Measurements from ENCODE around the gene MOB3C.
"Not testable (repeated sequence)": the region's sequence is repeated elsewhere in the genome, so short reads cannot be mapped to it uniquely, and the experiment has no call there.

The MOB3C gene

DNA sequence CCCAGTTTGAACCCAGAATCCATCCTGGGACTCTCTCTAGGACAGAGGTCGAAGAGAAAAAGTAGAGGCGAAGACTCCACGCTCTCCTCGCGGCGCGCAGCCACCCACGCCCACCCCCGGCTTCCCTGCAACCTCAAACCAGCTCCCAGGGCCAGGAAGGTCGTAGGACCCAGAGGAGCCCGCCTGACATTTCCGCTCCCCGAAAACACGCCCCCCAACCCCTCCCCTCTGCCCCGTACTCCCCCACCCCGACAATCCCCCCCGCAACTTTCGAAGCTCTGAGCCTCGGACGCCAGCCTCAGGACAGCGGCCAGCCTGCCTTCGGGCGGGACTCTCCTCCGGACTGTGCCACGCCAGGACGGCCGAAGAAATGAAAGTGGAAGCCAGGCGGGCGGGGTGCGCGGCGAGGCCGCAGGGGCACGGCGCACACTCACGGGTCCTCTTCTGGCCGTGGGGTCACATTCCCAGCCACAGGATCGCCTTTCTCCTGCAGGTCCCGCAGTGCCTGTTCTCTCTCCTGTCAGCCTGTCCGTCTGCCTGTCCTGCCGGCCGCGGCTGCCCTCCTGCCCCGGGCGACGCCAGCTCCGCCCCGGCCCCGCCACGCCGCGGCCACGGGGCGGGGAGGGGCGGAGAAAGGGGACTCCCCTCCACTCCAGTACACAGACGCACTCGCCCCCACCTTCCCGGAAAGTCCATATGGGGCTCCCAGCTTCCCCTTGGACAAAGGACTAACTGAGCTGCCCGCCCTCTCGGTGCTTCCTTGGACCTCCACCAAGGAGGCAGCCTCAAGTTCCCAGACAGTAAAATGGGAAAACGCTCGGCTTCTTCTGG, at the start of gene MOB3C:
MOB3C (minus strand) TSS at position 535 of the 831 bp plus-strand sequence. CDS start 3,490 bp downstream, outside the sequence.
- peak; percentile 34 to 50 for DNase-seq (ENCODE audit: low read depth in 2 of 2, low spot score in 1 of 2)

DNA sequence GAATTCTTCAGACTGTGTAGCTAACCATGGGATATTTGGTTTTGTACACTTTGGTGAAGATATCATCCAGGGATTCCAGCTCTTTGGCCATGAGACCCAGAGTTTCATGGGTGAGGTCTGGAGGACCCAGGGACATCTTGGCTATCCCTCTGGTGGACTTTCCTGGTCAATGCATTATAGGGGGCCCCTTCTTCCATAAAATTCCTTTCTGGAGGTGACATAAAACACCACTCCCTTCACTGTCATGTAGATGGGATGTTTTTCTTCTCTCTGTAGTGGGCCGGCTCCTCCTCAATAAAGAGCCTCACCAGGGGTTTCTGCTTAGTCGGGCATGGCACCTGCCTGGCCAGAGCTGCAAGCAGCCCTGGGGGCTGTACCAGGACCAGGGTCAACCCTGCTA, 49.4 kb upstream of the MOB3C start:
- DNase-seq (ENCODE audit: low read depth in 2 of 2, low spot score in 1 of 2): no peak

DNA sequence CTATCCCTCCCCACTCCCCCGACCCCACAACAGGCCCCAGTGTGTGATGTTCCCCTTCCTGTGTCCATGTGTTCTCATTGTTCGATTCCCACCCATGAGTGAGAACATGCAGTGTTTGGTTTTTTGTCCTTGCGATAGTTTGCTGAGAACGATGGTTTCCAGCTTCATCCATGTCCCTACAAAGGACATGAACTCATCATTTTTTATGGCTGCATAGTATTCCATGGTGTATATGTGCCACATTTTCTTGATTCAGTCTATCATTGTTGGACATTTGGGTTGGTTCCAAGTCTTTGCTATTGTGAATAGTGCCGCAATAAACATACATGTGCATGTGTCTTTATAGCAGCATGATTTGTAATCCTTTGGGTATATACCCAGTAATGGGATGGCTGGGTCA, 46.3 kb upstream of the MOB3C start:
- not testable (repeated sequence) for DNase-seq (ENCODE audit: low read depth in 2 of 2, low spot score in 1 of 2)

DNA sequence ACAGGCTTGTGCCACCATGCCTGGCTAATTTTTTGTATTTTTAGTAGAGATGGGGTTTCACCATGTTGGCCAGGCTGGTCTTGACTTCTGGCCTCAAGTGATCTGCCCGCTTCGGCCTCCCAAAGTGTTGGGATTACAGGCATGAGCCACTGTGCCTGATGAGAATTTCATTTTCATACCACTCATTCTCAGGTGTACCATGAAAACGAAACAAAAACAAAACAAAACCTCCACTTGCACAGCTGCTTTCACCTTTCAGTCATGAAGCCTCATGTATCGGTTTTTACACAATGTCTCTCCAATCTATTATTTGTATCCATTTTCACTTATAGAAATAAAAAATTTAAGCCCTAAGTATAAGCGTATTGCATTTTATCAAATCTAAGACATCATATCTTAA, 43.5 kb upstream of the MOB3C start:
- not testable (repeated sequence) for DNase-seq (ENCODE audit: low read depth in 2 of 2, low spot score in 1 of 2)

DNA sequence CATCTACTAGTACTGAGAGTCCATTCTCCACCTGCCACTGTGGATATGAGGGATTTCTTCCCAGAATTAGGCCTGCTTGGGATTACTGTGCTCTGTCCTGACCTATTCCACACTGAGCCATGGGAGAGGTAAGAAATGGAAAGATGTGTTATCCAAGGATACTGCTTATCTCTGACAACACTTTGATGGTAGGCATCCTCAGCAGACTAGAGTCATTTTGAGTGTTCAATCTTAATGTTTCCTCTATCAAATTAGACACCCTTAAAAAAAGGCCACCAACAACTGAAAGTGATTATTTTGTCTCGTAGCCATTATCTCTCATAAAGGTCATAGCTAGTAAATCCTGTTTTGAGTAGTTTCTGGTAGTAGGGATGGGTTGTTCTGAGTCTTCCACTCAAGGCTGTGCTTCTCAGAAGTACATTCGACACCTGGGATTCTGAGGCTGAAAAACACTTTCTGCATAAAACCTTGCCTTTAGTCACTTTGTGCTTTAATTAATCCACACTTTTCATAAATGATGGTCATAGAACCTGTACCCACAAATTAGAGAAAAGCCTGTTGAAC, 42.8 kb upstream of the MOB3C start:
- DNase-seq (ENCODE audit: low read depth in 2 of 2, low spot score in 1 of 2): no peak

DNA sequence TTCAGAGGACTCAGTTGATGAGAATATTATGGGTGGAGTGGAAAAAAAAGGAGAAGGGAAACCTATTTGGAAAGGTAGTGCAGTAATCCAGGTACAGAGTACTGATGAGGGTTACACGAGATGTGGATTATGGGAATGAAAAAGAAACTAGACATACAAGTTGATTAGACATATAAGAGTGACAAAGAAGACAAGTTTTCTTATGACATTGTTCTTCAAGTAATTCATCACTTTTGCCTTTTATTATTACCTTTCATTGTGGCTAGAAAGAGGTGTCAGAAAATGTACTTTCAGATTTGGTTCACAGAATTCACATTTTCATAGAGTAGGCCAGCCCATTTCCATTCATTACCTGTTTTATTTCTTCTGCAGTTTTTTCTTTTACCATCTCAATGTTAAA, 41.2 kb upstream of the MOB3C start:
- no peak for DNase-seq (ENCODE audit: low read depth in 2 of 2, low spot score in 1 of 2)

DNA sequence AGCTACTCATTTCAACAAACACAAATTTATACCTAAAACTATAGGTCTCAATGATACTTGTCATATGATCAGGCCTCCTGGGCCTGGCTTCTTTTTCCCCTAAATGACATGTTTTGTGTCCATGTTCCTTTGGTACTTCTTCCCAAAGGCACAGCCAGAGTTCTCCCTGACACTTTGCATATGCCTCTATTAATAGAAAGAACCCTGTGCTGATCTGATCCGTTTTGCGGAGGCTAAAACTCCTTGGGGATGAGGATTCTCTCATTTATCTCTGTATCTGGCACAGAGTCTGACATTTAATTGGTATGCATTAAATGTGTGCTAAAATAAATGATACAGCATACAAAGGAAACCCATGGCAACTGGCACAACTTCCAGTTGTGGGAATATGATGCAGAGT, 40.0 kb upstream of the MOB3C start:
- no peak for DNase-seq (ENCODE audit: low read depth in 2 of 2, low spot score in 1 of 2)

DNA sequence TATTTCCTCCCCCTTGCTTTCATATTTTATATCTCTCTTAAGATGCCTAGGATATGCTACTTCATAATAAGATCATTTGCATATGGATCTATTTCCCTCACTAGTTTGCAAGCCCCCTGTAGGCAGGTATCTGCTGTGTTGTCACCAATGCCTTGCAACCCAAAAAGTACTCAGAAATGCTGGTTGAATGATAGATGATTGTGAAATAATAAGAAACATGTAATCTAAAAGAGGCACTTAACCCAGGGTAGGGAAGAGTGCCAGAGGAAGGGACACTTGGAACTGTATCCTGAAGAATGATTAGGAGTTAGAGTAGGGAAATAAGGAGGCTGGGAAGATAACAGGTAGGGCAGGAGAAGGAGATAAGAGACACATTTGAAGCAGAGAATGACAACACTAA, 39.2 kb upstream of the MOB3C start:
- no peak for DNase-seq (ENCODE audit: low read depth in 2 of 2, low spot score in 1 of 2)

DNA sequence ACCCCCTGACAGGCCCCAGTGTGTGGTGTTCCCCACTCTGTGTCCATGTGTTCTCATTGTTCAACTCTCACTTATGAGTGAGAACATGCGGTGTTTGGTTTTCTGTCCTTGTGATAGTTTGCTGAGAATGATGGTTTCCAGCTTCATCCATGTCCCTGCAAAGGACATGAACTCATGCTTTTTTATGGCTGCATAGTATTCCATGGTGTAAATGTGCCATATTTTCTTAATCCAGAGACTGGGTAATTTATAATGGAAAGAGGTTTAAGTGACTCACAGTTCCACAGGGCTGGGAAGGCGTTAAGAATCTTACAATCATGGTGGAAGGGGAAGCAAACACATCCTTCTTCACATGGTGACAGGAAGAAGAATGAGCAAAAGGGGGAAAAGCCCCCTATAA, 38.1 kb upstream of the MOB3C start:
- not testable (repeated sequence) for DNase-seq (ENCODE audit: low read depth in 2 of 2, low spot score in 1 of 2)

DNA sequence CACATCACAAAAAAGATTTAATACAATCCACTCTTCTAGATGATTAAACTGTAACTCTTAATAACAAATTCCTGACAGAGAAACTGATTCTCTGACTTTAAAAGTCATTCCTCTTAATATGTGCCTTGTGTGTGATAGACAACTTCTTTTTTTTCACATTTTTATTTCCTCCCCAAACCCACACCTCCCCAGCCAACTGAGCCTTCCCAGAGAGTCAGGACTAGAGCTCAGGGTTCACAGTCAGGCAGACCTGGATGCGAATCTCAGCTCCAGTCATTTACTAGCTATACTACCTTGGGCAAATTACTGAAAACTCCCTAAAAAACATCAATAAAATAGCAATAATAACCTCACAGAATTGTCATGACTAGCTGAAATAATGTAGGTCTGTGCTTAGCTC, 37.4 kb upstream of the MOB3C start:
- no peak for DNase-seq (ENCODE audit: low read depth in 2 of 2, low spot score in 1 of 2)

DNA sequence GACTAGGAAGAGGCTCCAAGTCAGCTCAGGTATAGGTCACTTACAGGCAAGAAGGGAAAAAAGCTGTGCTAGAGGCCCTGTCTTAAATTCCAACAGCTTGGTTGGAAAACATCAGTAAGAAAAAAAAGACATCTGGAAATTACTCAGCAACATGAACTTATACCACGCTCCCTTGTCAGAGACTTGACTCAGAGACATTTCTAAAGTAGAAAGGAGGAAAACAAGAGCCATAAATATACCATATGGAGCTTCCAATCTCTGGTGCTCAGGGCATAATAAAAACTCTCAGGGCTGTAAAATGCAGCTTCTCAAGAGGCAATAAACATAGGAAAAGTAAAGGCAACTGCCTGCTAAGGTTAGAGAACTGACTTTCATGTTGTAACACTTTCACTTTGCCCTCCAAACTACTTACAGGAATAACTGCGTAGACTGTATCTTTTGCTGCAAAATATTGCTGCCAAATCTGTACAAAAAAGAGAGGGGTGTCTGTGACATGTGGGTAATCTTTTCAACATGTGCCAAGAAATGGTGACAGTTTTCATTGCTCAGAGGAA, 36.9 kb upstream of the MOB3C start:
- no peak for DNase-seq (ENCODE audit: low read depth in 2 of 2, low spot score in 1 of 2)

DNA sequence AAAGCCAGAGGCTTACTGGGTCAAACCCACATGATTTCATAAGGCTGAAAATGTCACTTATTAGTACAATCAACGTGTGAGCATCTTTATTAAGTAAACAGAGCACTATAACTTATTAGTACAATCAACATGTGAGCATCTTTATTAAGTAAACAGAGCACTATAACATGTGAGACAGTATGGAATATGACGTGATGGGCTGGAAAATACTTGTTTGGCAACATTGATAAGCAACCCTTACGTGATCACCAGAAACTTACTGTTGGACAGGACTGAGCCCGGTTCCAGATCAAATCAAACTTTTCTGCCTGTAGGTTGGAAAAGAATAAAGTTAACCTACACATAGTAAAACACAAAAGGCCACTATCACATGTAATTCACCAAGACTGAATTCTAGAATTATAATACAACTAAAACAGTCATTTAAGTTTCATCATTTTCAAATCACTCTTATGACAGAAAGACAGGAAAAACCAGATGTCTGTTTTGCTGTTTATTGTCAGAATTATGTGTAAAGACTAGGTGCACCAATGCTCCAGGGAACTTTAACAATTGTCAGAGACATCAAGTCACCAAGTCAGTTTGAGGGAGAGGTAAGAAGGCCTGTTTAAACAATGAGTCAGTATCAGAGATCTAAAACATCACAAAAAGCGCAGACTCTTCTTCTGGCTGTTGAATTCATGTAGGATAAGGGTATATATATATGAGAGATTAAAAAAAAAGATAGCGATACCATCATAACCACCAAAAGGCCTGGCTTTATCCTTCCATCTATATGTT, 35.9 kb upstream of the MOB3C start:
- DNase-seq (ENCODE audit: low read depth in 2 of 2, low spot score in 1 of 2): no peak

DNA sequence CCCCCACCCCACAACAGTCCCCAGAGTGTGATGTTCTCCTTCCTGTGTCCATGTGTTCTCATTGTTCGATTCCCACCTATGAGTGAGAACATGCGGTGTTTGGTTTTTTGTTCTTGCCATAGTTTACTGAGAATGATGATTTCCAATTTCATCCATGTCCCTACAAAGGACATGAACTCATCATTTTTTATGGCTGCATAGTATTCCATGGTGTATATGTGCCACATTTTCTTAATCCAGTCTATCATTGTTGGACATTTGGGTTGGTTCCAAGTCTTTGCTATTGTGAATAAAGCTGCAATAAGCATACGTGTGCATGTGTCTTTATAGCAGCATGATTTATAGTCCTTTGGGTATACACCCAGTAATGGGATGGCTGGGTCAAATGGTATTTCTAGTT, 34.5 kb upstream of the MOB3C start:
- DNase-seq (ENCODE audit: low read depth in 2 of 2, low spot score in 1 of 2): not testable (repeated sequence)

DNA sequence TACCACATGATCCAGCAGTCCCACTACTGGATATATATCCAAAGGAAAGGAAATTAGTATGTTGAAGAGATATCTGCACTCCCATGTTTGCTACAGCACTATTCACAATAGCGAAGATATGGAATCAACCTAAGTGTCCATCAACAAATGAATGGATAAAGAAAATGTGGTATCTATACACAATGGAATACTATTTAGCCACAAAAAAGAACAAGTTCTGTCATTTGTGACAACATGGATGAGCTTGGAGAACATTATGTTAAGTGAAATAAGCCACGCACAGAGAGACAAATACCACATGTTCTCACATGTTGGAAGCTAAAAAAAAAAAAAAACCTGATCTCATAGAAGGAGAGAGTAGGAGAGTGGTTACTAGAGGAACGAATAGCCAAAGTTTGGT, 33.9 kb upstream of the MOB3C start:
- DNase-seq (ENCODE audit: low read depth in 2 of 2, low spot score in 1 of 2): no peak

DNA sequence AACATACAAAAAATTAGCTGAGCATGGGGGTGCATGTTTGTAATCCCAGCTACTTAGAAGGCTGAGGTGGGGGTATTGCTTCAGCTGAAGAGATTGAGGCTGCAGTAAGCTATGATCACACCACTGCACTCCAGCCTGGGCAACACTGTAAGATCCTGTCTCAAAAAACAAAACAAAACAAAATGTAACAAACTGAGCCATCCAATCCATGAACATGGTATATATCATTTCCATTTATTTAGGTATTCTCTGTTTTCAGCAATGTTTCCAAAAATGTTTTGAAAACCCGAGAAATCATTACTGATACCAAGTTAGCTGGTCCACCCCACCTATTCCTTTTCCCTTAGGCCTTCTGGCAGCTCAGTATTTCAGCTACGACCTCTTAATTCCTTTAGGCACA, 33.2 kb upstream of the MOB3C start:
- no peak for DNase-seq (ENCODE audit: low read depth in 2 of 2, low spot score in 1 of 2)

DNA sequence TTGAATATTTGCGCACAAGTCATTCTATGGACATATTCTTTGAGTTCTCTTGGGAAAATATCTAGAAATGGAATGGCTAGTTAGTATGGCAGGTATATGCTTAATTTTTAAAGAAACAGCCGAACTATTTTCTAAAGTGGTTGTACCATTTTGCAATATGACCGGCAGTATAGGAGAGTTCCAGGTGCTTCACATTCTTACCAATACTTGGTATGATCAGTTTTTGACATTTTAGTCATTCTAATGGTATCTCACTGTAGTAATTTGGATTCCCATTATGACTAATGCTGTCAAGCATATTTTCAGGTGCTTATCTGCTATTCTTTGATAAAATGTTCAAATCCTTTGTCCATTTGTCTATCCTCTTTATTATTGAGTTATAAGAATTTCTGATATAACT, 31.0 kb upstream of the MOB3C start:
- DNase-seq (ENCODE audit: low read depth in 2 of 2, low spot score in 1 of 2): no peak

DNA sequence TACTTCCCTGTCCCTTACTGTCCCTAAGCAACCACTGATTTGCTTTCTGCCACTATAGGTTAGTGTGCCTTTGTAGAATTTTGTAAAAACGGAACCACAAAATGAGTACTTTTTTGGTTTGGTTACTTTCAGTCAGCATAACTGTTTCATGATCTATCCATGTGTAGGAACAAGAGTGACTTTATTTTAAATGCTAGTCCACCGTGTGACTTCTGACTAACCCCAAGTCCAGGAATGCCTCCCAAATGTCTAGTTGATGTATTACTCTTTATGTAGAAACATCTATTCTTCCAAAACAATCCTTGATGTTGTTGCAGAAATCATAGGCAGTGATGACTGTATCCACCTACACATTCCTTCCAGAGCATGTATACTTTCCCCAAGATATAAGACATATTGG, 30.2 kb upstream of the MOB3C start:
- DNase-seq (ENCODE audit: low read depth in 2 of 2, low spot score in 1 of 2): no peak

DNA sequence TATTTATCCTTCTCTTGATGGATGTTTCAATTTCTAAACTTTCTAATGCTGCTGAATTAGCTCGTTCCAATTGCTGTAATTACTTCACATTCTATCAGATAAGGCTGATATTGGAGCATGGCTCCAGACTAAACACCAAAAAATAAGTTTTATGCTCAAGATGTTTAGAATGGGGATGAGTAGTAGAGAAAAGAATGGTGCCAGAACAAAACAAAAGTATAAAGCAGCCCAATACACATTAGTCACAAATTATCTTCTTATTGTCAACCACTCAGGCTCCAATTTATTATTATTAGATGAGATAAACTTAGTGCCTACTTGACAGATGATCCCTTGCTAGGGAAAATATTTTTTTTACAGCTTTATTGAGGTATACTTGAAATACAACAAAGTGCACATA, 29.7 kb upstream of the MOB3C start:
- DNase-seq (ENCODE audit: low read depth in 2 of 2, low spot score in 1 of 2): no peak

DNA sequence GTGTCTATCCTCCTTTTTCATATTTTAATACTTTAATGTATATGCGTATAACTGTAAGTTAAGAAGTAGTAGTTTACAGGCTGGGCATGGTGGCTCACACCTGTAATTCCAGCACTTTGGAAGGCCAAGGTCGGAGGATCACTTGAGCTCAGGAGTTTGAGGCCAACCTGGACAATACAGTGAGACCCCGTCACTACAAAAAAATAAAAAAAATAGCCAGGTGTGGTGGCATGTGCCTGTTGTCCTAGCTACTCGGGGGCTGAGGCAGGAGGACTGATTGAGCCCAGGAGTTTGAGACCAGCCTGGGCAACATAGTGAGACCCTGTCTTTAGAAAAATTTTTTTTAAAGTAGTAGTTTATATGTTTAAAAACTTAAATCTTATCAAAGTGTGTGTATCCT, 29.2 kb upstream of the MOB3C start:
- DNase-seq (ENCODE audit: low read depth in 2 of 2, low spot score in 1 of 2): no peak

DNA sequence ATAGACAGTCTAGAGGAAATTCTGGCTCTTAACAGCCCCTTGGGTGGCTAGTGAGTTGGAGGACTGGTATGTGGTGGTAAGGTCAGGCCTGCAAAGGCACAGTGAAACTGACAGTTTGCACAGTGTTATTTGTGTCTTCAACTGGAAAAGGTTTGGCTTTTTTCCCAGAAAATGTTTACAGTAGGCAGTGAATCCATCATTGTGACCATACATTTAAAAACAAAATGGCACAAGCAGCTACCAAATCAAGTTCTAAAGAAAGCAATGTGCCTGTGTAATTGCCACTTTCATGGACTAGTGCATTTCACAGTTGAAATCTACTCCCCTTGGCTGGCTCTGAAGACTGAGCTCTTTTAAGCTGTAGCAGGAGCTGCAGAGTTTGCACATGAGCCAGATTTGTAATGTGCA, 26.8 kb upstream of the MOB3C start:
- DNase-seq (ENCODE audit: low read depth in 2 of 2, low spot score in 1 of 2): no peak

DNA sequence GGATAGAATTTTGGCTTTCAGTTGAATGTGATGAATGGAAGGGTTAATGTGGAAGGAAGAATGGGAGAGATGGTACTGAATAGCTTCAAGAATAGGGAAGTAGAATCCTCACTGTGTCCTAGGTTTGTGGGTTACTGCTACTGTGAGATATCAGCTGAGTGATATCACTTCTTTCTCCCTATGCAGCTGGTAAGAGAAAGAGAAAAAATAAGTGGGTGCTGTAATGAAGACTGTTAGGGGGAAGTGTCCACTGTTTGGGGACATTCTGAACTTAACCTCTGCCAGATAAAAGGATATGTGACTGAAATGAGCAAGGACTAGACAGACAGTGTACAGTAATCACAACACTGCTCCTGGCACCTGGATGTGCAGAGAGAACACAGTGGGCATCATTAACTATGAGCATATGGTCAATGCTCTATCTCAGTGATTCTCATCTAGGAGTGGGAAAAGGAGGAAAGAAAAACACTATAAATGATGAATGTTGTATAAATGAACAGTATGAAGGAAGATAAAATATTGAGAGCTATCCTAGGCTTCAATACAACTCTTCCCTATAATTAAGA, 25.6 kb upstream of the MOB3C start:
- DNase-seq (ENCODE audit: low read depth in 2 of 2, low spot score in 1 of 2): no peak

DNA sequence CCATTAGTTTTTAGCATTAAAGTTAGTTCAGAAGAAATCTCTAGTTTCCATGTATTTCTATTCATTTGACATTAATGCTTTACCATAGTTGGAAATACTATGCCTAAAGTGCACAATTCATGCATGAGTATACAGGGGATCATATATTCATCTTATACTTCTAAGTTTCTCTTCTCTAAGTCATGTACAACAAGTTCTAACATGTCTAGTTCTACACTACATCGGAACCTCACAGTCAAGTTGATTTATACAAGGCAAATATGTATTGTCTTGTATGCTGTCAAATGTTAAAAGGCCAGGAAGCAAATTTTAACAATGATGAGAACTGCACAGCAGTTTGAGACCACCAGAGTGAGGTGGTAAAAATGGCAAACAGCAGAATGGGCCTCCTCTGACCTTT, 22.9 kb upstream of the MOB3C start:
- DNase-seq (ENCODE audit: low read depth in 2 of 2, low spot score in 1 of 2): no peak

Data from stimulated activated CD8-positive, alpha-beta memory T cell treated with anti-CD3 and anti-CD28 coated beads, Interleukin-4, amount 100 ng/mL, for 1 hour (primary cell).